PC-9 (cell line): ENCODE results near the gene SYNJ2. TPM values are rescaled to one million over a fixed set of nuclear protein-coding genes. Genes with fewer than 3 reads are reported as not detected.

Experiments used
- BruUV-seq: library from RNA; stranded (reverse); fragments of 400-500 nt; replicated peaks from 2 replicates; lab custom pipeline; 2021; lab: Mats Ljungman, UMichigan
- CTCF ChIA-PET: fragments of 300-600 bp; sonication (Branson Sonifier 250); formaldehyde crosslinking; loops from one replicate; lab custom pipeline; 2022; ENCODE audit warnings: antibody characterized with exemption; lab: Charles Lee
- POLR2A ChIA-PET: fragments of 300-600 bp; sonication (Branson Sonifier 250); formaldehyde crosslinking; loops from one replicate; lab custom pipeline; 2022; ENCODE audit warnings: antibody characterized with exemption; ENCODE audit not compliant: unreplicated experiment; lab: Charles Lee
- DNase-seq, 2 experiments: peaks; one replicate each; pipeline versions ENCODE4 v3.0.0 to v3.0.0-alpha.2; 2015 to 2022; ENCODE audit warnings: mixed read lengths in 1 of 2
- H2AFZ ChIP-seq: fragments of 200-600 bp; sonication (generic); 2 replicates; pipeline ENCODE4 v1.8.1; 2017; ENCODE audit warnings: antibody characterized with exemption
- H3F3A ChIP-seq: fragments of 200-600 bp; sonication (generic); 2 replicates; pipeline ENCODE4 v1.8.1; 2017; ENCODE audit warnings: antibody characterized with exemption, mild to moderate bottlenecking, low read depth; ENCODE audit not compliant: insufficient read depth
- H3K27ac ChIP-seq: fragments of 200-600 bp; sonication (generic); 2 replicates; pipeline ENCODE4 v1.6.1; 2016; ENCODE audit warnings: mixed run types
- H3K27me3 ChIP-seq: fragments of 200-600 bp; sonication (generic); 2 replicates; pipeline ENCODE4 v1.6.1; 2016; ENCODE audit warnings: low read depth, mixed run types; ENCODE audit not compliant: insufficient read depth
- H3K36me3 ChIP-seq: fragments of 200-600 bp; sonication (generic); 2 replicates; pipeline ENCODE4 v1.6.1; 2016; ENCODE audit warnings: low read depth, mixed run types
- H3K4me1 ChIP-seq: fragments of 200-600 bp; sonication (generic); replicated peaks from 2 replicates; pipeline ENCODE4 v1.6.1; 2016; ENCODE audit warnings: mixed run types; ENCODE audit not compliant: insufficient read depth
- H3K4me2 ChIP-seq: fragments of 200-600 bp; sonication (generic); 2 replicates; pipeline ENCODE4 v1.6.1; 2017; ENCODE audit warnings: mixed run types
- H3K4me3 ChIP-seq: fragments of 200-600 bp; sonication (generic); 2 replicates; pipeline ENCODE4 v1.6.1; 2016; ENCODE audit warnings: mixed run types
- H3K79me2 ChIP-seq: fragments of 200-600 bp; sonication (generic); 2 replicates; pipeline ENCODE4 v1.6.1; 2017; ENCODE audit warnings: low read depth, mixed run types
- H3K9me2 ChIP-seq: fragments of 200-600 bp; sonication (generic); 2 replicates; pipeline ENCODE4 v1.8.1; 2017; ENCODE audit warnings: mild to moderate bottlenecking; ENCODE audit not compliant: insufficient read depth
- H3K9me3 ChIP-seq: fragments of 200-600 bp; sonication (generic); 2 replicates; pipeline ENCODE4 v1.8.1; 2016; ENCODE audit warnings: low read depth; ENCODE audit not compliant: insufficient read depth
- H4K20me1 ChIP-seq: fragments of 200-600 bp; sonication (generic); 2 replicates; pipeline ENCODE4 v1.8.1; 2017; ENCODE audit not compliant: insufficient read depth
- EZH2 ChIP-seq: fragments of 200-600 bp; sonication (generic); IDR thresholded peaks from 2 replicates; pipeline ENCODE4 v1.8.0; 2017; ENCODE audit warnings: antibody characterized with exemption, low read depth
- intact Hi-C: fragments of 100-400 bp; cut with micrococcal nuclease; formaldehyde crosslinking; loops from one replicate; pipeline ENCODE4 v1.10.0; 2022; ENCODE audit not compliant: unreplicated experiment
- total RNA-seq: library from RNA; stranded (reverse); gene quantifications from 2 replicates; pipeline ENCODE4 v1.2.3, GENCODE V29; 2021
- TF ChIP-seq, protein P1 (sequence below): fragments of 200-600 bp; sonication (generic); conservative IDR thresholded peaks from 2 replicates; pipeline ENCODE4 v1.6.1; 2017; ENCODE audit warnings: mixed run types, antibody characterized with exemption, mild to moderate bottlenecking, moderate library complexity

The SYNJ2 gene
- total RNA-seq, 1 experiment from 2014 or later, result 30.3 TPM

GRCh38 chr6:158020811-158021210, 39.1 kb downstream of the SYNJ2 start:
- H3F3A ChIP-seq, result peaks cover 11% of the 10 kb centered on the region; the same call in 1 of the 2 replicates
- H3K9me2 ChIP-seq, result no peaks in the 10 kb centered on the region
- no peak overlapping the region for H3K27ac ChIP-seq
- H3K4me1 ChIP-seq, result 0 out of 2 replicates have a peak, but pooled peaks cover 3% of the 10 kb centered on the region
- no peaks in the 10 kb centered on the region for H3K27me3 ChIP-seq
- peaks cover 3% of the 10 kb centered on the region for H3K79me2 ChIP-seq
- no peak overlapping the region for H2AFZ ChIP-seq
- no peak overlapping the region for H3K4me2 ChIP-seq
- no peak for DNase-seq
- H3K36me3 ChIP-seq, result no peaks in the 10 kb centered on the region; the same call in 1 of the 2 replicates
- H3K9me3 ChIP-seq, result no peaks in the 10 kb centered on the region
- intact Hi-C loops, result no loop called here
- no TSS peak for BruUV-seq
- POLR2A ChIA-PET, result no interaction called here
- H3K4me3 ChIP-seq, result no peak overlapping the region
- CTCF ChIA-PET, result no interaction called here
- H4K20me1 ChIP-seq, result no peaks in the 10 kb centered on the region
- no peak for TF ChIP-seq EZH2
- TF ChIP-seq, protein P1, sequence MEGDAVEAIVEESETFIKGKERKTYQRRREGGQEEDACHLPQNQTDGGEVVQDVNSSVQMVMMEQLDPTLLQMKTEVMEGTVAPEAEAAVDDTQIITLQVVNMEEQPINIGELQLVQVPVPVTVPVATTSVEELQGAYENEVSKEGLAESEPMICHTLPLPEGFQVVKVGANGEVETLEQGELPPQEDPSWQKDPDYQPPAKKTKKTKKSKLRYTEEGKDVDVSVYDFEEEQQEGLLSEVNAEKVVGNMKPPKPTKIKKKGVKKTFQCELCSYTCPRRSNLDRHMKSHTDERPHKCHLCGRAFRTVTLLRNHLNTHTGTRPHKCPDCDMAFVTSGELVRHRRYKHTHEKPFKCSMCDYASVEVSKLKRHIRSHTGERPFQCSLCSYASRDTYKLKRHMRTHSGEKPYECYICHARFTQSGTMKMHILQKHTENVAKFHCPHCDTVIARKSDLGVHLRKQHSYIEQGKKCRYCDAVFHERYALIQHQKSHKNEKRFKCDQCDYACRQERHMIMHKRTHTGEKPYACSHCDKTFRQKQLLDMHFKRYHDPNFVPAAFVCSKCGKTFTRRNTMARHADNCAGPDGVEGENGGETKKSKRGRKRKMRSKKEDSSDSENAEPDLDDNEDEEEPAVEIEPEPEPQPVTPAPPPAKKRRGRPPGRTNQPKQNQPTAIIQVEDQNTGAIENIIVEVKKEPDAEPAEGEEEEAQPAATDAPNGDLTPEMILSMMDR, result no peak

- peaks cover 13% of the 10 kb centered on the region; the same call in 1 of the 2 replicates for H3F3A ChIP-seq
- no peaks in the 10 kb centered on the region; the same call in 1 of the 2 replicates for H3K36me3 ChIP-seq
- H3K9me2 ChIP-seq, result no peaks in the 10 kb centered on the region
- no peak overlapping the region for H2AFZ ChIP-seq
- no peaks in the 10 kb centered on the region; the same call in none of the 2 replicates for H3K79me2 ChIP-seq
- H3K27me3 ChIP-seq, result no peaks in the 10 kb centered on the region
- peaks cover 8% of the 10 kb centered on the region for H3K4me1 ChIP-seq
- no peaks in the 10 kb centered on the region for H3K9me3 ChIP-seq
- no peak overlapping the region for H3K4me3 ChIP-seq
- no peak for TF ChIP-seq EZH2
- TF ChIP-seq, protein P1, result no peak
- ChIA-PET CTCF (no interaction called here), POLR2A (no interaction called here)
- no peak overlapping the region for H3K27ac ChIP-seq
- no peak overlapping the region for H3K4me2 ChIP-seq
- no peak for DNase-seq
- BruUV-seq, result no TSS peak
- no peaks in the 10 kb centered on the region for H4K20me1 ChIP-seq
- intact Hi-C loops, result no loop called here
Measured at GRCh38 chr6:158021376-158021775, 39.7 kb downstream of the SYNJ2 start.

DNA sequence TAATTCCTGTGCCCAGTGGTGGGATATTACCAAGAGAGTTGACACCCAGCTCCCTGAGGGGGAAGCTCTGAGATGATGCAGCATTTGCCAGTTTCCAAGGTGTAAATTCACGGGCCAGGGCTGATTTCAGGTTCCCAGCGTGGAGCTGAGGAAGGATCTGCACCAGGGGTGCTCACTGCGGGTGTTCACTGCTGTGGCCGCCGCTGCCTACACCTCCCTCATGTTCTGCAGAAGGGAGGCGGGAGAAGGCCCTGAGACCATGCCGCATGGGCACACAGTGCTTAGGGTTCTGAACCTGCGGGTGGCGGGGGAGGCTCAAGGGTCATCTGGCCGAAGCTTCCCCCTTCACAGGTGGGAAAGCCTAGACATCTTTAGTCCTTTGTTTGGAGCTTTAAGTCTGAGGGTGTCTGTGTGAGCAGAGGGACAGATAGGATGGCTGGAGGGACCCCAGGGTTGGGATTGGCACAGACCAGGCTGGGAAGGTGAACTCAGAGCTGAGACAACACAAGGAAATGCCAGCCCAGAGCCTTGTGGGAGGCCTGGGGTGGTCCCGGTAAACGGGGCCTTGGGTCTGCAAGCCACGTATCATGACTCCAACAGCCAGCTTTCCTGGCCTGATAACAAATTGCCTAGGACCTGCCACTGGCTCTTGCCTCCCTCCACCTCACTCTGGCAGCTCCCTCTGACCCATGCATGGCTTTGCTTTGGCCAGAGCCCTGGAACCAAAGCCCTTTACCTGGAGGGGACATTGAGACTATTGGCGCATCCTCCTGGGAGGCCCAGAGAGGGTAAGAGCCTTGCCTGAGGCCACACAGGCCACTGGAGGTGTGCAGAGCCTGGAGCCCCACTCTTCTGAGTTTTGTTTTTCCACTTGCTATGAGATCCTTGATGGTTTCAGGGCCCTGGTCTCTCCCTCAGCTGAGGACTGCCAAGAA, 40.4 kb downstream of the SYNJ2 start:
- intact Hi-C loops, result no loop called here
- peaks cover 3% of the 10 kb centered on the region for H3K79me2 ChIP-seq
- no TSS peak for BruUV-seq
- DNase-seq, result no peak
- H3K27me3 ChIP-seq, result no peaks in the 10 kb centered on the region
- H4K20me1 ChIP-seq, result no peaks in the 10 kb centered on the region
- POLR2A ChIA-PET, result no interaction called here
- H3K4me3 ChIP-seq, result no peak overlapping the region
- no peak overlapping the region for H3K27ac ChIP-seq
- TF ChIP-seq, protein P1, result no peak
- peaks cover 15% of the 10 kb centered on the region for H3K4me1 ChIP-seq
- CTCF ChIA-PET, result no interaction called here
- H3K36me3 ChIP-seq, result no peaks in the 10 kb centered on the region; the same call in 1 of the 2 replicates
- H3F3A ChIP-seq, result peaks cover 13% of the 10 kb centered on the region; the same call in 1 of the 2 replicates
- no peaks in the 10 kb centered on the region for H3K9me2 ChIP-seq
- H3K9me3 ChIP-seq, result no peaks in the 10 kb centered on the region
- no peak overlapping the region for H3K4me2 ChIP-seq
- no peak overlapping the region for H2AFZ ChIP-seq
